Amygdala (tissue), 56 donors: ENCODE data around the gene CACNG1.
"Not testable (repeated sequence)": the region's sequence is repeated elsewhere in the genome, so short reads cannot be mapped to it uniquely, and the experiment has no call there.

Experiments used
- DNase-seq, 56 donors: peaks; one replicate each; lab custom pipeline; 2025; lab: John Stamatoyannopoulos, UW

The CACNG1 gene

DNA sequence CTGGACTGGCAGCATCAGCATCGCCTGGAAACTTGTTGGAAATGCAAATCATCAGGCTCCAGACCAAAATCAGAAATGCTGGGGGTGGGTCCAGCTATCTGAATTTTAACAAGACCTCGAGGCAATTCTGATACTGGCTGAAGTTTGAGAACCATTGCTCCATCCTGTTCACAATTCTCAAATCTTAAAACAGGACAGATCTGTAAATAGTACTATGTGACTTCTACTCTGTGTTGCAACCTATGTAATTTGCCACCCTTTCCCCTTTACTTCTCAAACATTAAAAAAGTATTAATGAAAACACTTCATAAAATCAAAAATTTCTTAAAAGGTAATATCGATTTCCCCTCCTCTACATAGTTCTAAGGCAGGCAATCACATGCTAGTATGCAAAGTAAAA, 28.5 kb downstream of the CACNG1 start:
- DNase-seq = no peak

DNA sequence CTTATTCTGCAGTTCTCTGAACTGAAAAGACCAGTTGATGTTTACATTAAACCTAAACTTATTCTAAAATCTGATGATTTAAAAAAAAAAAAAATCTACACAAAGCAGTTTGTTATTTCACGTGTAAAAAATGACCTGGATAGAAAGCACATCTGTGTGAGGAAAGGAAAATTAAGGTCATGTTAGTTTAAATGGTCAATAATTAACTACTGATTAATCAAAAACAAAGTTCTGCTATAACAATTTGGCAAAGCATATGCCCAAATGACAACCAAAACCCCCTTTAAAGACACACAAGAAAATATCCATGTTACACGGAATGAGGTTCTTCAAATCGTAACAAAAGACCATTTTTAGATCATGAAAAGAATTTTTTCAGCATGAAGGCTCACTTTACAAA, 30.4 kb downstream of the CACNG1 start:
- no peak for DNase-seq

DNA sequence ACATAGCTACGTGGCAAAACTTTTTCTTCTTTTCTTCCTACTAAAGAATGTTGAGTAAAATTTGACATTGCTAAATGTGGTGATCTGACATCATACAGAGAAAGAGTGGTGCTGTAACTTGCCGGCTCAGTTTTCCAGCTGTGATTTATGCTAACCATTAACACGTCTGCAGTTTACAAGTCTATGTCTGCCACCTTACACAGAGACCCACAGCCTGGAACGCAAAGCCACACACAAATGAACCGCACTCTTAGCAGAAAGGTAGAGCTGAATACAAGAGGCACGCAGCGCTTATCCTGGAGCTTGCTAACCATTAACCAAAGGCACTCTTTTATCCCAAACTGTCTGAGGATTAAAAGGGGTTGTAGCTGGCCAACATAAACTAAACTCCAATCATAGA, 31.9 kb downstream of the CACNG1 start:
- no peak for DNase-seq

DNA sequence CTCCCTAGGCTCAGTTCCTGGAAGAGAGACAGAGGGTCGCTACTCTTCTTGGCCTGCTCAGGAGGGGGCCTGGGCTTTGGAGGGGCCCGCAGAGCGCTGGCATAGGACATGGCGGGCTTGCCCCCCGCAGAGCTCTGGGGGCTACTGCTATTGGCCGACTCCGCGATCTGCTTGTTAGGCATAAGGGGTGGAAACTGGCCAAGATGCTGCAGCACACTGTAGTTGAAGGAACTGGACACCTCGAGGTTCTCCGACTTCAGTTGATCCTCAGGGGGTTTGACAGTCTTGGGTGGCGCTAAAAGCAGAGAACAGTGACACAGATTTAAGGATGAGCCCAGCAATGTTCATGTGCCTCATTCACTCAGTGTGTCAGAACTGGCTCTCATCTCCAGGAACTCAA, 33.9 kb downstream of the CACNG1 start:
- DNase-seq = no peak

DNA sequence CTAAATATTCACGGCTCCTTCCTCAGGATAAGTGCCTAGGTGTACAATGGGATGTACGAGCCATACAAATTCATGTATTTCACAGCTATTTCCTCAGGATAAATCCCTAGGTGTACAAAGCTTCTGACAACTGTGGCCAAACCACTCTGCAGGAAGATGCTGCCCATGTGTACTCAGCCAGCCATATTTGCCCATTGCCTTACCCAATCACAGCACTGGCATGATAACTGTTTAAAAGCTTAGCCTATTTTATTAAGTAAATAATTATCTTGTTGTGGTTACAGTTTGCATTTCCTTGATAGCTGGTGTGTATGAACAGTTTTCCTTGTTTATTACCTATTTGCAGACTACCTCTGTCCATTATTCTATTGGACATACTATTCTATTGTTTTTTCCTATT, 35.1 kb downstream of the CACNG1 start:
- no peak for DNase-seq

DNA sequence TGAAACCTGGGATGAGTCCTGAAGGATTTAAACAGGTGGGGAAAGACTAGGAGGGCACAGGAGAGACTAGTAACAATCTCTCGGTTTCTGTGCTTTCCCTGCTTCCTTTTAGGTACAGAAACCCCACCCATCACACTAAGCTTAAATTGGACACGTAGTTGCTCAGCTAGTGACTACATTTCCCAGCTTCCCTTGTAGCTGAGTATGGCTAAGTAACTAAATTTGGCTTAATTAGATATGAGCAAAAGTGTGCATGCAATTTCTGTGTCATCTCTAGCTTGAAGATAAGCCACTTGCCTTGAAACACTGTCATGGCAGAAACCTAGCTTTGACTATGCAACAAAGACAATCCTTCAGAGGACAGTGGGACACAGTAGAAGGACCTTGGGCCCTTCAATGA, 36.5 kb downstream of the CACNG1 start:
- DNase-seq = no peak

DNA sequence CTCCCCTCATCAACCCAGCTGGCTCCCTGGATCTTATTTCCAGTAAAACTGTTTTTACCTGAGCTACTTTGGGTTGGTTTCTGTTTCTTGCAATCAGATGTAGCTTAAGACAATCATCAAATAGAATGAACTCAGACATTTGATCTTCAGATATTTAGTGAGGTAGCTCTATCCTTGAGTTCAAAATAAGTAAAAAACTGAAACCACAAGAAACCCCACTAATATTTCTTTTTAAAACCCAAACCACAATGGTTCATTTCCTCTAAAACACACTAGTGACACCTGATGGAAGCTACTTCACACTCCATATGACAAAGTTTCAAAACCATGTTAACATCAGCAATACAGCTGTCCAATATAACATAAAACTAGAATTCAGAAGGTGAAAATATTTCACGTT, 37.8 kb downstream of the CACNG1 start:
- no peak for DNase-seq

DNA sequence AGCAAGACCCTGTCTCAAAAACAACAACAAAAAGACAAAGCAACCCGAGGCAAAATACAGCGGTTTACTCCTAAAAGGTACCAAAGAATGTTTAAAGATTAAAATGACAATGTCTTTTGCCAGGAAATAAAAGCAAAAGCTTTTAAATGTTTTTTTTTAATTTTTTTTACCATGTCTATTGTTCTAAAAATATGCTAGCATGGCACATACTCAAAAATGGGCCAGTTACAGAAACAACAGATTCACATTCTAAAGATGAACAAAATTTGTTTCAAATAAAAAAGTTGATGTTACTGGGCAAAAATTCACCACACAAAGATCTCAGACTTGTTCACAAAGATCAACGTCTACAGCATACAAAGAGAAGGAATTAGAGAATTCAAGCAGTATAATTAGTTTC, 41.1 kb downstream of the CACNG1 start:
- DNase-seq = no peak

DNA sequence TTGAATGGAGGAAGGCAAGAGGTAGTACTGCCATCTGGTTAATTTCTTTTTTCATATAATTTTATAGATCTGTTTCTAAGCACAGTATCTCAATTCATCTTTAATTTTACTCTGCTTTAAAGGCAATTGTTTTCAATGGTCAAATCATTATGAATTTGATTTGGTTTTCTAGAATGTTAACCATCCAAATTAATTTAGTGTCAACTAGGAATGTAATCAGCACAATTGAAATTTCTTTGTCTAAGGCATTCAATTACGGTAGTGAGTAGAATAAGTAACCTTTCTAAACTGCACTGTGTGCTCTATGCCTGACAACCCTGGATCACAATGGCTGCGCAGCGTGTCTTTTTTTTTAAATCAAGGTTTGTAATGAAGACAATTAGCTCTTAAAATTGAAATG, 44.3 kb downstream of the CACNG1 start:
- no peak for DNase-seq

DNA sequence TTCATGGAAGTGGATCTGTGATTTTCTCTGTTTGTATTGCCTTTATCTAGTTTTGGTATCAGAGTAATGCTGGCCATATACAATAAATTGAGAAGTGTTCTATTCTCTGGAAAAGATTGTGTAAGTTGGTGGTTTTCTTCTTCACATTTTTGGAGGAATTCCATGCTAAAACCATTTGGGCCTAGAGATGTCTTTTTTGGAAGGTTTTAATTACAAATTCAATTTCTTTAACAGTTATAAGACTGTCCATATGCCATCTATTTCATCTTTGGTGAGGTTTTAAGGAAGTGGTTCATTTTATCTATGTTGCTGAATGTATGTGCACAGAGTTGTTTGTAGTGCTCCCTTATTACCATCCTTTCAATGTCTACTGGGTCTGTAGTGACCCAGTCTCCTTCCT, 46.0 kb downstream of the CACNG1 start:
- DNase-seq = no peak

DNA sequence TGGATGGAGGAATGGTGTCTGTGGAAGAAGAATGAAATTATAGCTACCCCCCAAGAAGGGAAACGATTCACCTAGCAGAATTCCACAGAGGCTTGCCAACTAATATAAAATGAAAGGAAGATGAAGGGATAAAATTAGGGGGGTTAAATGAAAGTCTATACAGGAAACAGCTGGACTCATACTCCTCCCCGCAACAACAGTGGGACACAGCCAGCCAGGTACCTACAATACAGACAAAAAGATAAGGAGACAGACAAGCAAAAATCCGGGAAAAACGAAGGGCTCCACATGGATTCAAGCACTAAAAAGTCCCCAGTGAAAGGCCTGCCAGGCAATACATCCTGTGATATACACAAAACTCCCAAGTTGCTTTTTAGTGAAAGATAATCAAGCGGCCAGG, 47.9 kb downstream of the CACNG1 start:
- DNase-seq = no peak

DNA sequence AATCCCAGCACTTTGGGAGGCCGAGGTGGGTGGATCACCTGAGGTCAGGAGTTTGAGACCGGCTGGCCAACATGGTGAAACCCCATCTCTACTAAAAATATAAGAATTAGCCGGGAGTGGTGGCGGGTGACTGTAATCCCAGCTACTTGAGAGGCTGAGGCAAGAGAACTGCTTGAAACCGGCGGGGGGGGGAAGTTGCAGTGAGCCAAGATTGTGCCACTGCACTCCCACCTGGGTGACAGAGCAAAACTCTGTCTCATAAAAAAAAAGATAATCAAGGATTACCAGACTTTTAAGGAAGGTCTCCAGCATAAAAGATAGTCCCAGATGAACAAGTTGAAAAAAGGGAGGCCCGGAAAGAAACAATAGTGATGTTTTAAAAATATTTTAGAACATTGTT, 48.4 kb downstream of the CACNG1 start:
- DNase-seq = not testable (repeated sequence)

DNA sequence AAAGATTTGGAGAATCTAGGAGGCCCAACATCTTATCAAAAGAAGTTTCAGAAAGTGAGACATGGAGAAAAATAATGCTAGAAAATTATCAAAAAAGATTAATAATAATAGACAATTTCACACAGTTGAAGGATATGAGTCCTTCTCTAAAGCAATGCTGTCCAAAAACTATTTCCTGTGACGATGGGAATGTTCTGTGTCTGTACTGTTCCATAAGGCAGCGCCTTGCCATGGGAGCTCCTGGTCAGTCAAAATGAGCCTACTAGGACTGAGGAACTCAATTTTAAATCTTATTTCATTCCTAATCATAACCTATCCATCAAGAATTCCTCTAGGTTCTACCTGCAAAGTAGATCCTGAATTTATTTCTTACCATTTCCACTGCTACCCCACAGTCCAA, 49.0 kb downstream of the CACNG1 start:
- no peak for DNase-seq

DNA sequence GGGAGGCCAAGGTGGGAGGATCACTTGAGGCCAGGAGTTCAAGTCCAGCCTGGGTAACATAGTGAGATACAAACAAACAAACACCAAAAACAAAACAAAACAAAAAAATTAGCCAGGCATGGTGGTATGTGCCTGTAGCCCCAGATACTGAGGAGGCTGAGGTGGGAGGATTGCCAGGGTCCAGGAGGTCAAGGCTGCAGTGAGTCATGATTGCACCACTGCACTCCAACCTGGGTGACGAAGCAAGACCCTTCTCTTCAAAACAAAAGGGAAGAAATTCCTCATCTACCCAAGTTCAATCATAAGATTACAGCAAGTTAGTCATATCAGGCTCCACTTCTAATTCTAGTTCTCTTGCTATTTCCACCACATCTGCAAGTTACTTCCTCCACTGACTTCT, 50.9 kb downstream of the CACNG1 start:
- not testable (repeated sequence) for DNase-seq

DNA sequence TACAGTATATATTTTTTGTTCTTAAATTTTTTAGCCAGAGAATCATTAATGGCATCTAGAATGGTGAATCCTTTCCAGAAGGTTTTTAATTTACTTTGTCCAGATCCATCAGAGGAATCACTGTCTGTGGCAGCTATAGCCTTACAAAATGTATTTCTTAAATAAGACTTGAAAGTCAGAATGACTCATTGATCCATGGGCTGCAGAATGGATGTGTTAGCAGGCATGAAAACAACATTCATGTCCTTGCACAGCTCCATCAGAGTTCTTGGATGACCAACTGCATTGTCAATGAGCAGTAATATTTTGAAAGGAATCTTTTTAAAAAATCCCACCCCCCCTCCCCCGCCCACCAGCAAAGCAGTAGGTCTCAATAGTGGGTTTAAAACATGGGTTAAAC, 51.4 kb downstream of the CACNG1 start:
- no peak for DNase-seq

DNA sequence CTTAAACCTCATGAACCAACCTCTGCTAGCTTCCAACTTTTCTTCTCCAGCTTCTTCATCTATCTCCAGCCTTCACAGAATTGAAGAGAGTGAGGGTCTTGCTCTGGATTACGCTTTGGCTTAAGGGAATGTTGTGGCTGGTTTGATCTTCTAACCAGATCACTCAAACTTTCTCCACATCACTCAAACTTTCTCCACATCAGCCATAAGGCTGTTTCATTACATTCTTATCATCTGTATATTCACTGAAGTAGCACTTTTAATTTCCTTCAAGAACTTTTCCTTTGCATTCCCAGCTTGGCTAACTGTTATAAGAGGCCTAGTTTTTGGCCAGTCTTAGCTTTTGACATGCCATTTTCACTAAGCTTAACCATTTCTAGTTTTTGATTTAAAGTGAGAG, 52.3 kb downstream of the CACNG1 start:
- no peak for DNase-seq

DNA sequence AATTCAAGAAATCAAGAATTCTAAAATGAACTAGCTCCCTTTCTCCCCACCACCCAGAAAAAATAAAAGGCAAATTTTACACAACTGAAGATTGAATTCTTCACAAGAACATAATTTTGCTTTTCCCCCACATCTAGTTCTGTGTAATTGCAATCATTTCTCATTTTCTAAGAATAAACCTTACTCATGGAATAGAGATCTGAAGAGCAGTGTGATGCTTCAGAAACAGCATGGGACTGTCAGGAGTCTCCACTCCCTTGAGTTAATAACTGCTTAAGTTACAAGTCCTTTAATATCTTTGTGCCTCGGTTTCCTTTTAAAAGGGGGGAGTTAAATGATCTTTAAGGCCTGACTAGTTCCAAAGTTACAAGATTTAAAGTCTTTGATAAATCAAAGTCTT, 53.7 kb downstream of the CACNG1 start:
- DNase-seq = no peak

DNA sequence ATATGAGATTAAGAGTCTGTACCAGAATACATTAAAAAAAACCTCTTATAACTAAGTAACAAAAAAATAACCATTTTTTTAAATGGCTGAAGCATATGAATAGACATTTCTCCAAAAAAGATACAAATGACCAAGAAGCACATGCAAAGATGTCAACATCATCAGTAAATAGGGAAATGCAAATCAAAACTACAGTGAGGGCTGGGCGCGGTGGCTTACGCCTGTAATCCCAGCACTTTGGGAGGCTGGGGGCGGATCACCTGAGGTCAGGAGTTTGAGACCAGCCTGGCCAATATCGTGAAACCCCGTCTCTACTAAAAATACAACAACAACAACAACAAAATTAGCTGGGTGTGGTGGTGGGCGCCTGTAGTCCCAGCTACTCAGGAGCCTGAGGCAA, 60.3 kb downstream of the CACNG1 start:
- not testable (repeated sequence) for DNase-seq

DNA sequence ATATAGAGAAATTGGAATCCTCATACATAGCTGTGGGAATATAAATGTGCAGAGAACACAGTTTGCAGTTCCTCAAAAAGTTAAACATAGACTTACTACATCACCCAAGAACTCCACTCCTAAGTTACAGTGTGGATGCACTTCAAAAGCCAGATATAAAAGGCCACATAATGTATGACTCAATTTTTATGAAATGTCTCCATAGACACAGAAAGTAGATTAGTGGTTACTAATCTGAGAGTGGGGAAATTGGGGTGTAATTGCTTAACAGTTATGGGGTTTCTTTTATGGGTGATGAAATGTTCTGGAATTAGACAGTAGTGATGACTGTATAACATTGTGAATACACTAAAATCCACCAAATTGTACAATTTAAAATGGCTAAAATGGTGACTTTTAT, 60.9 kb downstream of the CACNG1 start:
- no peak for DNase-seq
